Measurements from ENCODE around the gene DAB1.

GRCh38 chr1:57410508-57410907, 13.4 kb downstream of the DAB1 start:
- TF ChIP-seq, protein P1, sequence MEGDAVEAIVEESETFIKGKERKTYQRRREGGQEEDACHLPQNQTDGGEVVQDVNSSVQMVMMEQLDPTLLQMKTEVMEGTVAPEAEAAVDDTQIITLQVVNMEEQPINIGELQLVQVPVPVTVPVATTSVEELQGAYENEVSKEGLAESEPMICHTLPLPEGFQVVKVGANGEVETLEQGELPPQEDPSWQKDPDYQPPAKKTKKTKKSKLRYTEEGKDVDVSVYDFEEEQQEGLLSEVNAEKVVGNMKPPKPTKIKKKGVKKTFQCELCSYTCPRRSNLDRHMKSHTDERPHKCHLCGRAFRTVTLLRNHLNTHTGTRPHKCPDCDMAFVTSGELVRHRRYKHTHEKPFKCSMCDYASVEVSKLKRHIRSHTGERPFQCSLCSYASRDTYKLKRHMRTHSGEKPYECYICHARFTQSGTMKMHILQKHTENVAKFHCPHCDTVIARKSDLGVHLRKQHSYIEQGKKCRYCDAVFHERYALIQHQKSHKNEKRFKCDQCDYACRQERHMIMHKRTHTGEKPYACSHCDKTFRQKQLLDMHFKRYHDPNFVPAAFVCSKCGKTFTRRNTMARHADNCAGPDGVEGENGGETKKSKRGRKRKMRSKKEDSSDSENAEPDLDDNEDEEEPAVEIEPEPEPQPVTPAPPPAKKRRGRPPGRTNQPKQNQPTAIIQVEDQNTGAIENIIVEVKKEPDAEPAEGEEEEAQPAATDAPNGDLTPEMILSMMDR (IDR thresholded peaks at IDR 0.05), result no peak
- no peak for TF ChIP-seq POLR2A (IDR thresholded peaks at IDR 0.05)
